NCI-H774 (cell line): ENCODE measurements around the gene TMEM179.
A peak's percentile ranks its signal among the peaks of the same experiment; 100 is the strongest.

Experiments used
- DNase-seq: peaks from one replicate; lab custom pipeline; 2025; lab: John Stamatoyannopoulos, UW

Gene TMEM179

GRCh38 chr14:104598910-104599273 lies 5.7 kb downstream of the TMEM179 start:
- no peak for DNase-seq

- DNase-seq: peak; percentile 48
These were observed 6.3 kb downstream of the TMEM179 start for GRCh38 chr14:104598039-104598909.

DNA sequence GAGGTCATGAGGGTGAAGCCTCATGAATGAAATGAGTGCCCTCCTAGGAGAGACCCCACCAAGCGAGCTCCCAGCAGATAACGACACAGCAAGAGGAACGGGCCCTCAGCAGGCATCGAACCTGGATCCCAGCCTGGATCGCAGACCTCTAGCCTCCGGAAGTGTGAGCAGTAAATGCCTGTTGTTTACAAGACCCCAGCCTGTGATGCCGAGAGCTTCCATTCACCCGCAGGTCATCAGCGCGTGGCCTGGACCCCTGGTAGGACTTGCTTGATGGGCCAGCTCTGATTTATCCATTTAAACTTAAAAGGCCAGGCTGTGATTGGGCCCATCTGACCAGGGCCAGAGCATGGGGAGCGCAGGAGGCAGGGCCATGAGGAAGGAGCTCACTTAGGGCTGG lies 7.0 kb downstream of the TMEM179 start:
- DNase-seq: no peak

GRCh38 chr14:104596927-104597351 lies 7.6 kb downstream of the TMEM179 start:
- no peak for DNase-seq

- DNase-seq: no peak
These were observed 8.1 kb downstream of the TMEM179 start for GRCh38 chr14:104596451-104596918.

DNA sequence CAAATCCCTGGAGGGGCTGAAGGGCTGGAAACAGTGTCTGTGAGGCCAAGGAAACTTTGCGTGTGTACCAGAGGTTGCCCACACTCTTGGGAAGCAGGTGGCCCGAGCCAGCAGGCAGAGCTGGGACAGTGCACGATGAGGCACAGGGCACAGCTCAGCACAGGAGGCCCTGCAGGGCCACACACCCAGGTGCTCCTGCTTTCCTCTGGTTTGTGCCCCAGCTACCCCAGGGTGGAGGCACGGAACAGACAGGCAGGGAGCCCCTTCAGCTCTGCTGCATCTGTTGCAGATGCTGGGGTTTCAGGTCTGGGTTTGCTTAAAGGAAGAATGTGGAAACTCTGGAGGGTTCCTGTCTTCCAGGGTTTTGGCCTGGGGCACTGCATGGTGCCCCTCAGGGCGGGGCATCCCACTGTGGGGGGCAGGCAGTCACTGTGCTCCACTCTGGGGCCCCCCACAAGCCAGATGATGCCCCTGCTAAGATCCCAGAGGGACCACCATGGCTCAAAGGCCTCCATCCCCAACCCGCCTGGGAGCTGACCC lies 8.6 kb downstream of the TMEM179 start:
- no peak for DNase-seq

GRCh38 chr14:104595116-104595675 lies 9.4 kb downstream of the TMEM179 start:
- DNase-seq: no peak

- no peak for DNase-seq
These were observed 10.1 kb downstream of the TMEM179 start for GRCh38 chr14:104594310-104595046.

DNA sequence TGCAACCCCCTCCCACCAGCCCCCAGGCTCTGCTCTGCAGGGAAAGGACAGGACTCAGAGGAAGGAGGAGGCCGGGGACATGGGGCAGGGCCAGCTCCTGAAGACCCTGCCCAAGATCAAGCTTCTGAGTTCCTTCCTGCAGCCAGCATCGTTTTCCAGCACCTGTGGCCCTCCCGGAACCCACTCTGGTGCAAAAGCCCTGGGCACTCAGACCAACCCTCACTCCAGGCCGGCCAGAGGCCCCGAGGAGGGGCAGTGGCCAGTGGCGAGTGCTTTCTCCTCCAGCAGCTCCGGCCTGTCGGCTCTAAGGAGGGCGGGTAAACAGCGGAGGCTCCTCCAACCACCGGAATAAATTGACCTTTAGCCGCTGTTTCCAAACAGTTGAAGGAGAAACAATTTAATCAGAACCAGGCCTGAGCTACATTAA lies 10.8 kb downstream of the TMEM179 start:
- DNase-seq: no peak

DNA sequence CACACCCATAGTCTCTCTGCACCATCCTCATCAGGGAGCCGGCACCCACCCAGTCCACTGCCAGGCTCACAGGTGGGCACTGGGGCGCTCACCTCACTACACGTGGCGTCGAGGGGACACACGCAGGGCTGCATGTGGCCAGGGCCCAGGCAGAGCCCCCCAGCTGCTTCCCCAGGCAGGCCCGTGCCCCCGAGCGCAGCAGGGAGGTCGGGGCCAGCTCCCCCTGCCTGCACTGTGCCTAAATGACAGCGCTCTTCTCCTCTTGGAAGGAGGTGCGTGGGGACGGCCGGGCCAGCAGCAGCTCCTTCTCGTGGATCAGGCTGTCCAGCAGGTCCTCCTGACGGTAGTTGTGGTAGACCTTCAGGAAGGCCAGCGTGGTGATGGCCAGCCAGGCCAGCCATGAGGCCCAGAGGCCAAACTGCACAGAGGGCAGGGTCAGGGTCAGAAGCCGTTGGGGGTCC lies 11.3 kb downstream of the TMEM179 start:
- no peak for DNase-seq

GRCh38 chr14:104592785-104593184 lies 11.8 kb downstream of the TMEM179 start:
- no peak for DNase-seq

GRCh38 chr14:104592292-104592672 lies 12.3 kb downstream of the TMEM179 start:
- no peak for DNase-seq

DNA sequence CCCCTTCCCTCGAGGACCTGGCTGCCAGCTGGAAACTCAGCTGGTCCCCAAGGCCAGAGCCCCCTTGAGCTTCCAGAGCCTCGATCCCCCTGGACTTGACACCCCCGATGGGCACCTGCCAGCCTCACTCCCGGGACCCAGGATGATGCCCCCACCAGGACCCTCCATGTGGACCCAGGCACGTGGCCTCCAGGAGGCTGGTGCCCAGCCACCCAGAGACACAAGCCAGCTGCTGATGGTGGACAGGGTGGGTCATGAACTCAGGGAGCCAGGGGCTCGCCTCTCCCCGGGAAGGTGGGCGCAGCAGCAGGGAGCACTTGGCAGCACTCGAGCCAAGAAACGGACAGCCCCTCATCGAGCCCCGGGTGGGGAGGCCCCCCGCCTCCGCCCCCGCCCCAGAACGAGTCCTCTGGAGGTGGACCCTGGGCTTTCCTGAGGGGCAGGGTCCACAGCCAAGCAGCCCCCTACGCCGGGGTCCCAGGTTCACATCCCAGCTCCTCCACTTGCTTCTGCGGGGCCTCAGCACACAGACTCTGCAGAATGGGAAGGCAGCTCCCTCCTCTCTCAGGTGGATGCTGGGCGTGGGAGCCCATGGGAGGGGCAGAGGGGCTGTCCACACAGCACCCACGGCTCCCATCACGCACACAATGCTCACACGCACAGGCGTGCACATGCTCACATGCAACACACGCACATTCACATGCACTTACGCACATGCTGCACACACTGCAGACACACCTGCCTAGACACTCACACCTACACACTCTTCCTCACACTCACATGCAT lies 12.9 kb downstream of the TMEM179 start:
- DNase-seq: no peak

- DNase-seq: no peak
These were observed 13.5 kb downstream of the TMEM179 start for GRCh38 chr14:104591031-104591430.

DNA sequence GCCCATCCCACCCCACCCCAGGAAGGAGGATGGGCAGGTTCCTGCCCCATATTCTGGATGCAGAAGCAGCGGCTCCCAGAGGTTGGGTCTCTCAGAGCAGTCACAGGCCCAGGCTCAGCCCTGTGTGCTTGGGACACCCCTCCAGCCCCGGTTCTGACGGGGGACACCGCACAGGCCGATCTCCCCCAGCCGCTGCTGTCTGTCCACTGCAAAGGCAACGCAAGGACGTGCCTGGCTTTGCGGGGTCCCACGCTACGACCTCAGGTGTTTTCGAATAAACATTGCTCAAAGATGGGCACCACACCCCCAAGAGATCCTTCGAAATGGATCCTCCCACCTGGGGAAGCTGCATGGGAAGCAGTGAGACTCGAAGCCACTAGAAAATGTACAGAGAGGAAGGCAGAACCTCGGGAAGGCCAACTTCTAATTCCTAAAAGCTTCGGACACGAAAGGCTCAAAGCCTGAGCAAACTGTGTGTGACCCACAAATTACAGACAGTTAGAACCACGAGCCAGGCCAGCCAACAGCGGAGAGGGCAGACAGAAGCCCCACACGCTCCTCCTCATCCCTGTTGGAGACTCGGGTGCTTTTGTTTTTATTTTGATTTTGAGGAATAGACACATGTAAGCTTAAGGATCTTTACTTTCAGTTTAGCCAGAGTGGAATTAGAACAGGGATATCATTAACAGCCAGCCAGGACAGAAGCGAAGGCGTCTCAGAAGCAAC lies 14.2 kb downstream of the TMEM179 start:
- DNase-seq: no peak

DNA sequence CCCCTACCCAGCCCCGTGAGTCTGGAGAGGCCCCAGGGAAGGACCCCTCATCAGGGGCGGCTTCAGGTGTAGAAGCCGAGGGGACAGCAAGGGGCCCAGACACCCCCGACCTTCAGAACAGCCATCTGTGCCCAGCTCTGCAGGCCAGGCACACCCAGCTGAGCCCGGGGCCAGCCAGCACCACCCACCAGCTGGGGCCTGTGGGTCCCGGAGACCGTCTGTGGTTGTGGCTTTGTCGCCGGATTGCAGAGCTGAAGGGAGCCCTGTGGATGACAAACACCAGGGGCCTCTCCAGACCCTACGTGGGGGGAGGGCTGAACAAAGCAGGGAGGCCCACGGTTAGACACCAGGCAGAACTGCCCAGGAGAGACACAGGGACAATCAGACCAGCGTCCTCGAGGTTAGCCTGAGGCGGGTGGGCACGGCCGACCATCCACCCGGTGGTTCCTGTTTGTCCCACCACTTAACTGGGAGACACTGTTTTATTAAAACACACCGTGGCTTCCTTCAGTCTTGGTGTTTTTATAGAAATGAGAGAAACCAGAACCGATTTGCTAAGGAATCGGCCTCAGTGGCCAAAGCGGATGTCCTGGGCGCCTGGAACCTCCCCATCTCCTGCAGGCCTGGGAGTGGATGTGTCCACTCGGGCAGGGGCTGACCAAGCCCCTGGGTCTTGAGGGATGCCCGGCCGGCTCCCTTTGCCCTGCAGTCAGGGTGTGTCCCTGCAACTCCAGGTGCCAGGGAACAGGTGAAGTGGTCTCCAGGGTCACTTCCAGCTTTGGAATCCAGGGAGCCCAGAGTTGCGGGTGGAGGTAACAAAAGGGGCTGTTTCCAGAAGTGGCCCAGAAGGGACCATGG lies 15.0 kb downstream of the TMEM179 start:
- DNase-seq: no peak

DNA sequence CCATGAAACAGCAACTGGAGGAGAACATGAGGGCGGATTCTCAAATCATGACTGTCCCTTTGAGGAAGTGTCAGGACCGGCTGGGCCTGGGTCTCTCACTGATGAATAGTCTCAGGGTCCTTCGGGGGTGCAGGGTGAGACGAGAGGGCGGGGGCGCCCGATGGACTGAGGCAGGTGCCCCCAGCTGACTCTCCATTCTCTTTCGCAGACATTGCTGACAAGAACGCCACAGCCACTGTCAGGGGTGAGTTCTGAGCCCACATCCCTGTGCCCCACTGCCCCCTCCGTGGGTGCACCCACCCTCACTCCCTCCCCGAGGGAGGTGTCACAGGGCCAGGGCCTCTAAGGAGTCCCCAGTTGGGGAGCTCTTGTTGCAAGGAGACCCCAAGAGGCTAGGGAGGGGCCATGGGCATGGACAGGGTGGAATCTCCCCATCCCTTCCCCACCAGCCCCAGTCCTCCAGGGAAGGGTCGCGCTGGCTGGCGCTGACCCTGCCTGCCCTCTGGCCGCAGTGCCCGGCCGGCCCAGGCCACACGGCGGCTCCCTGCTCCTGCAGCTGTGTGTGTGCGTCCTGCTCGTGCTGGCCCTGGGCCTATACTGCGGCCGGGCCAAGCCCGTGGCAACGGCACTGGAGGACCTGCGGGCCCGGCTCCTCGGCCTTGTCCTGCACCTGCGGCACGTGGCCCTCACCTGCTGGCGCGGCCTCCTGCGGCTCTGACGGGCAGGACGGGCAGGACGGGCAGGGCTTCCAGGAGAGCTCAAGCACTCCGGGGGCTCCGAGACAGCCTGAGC lies 16.3 kb downstream of the TMEM179 start:
- peak; percentile 21 for DNase-seq

DNA sequence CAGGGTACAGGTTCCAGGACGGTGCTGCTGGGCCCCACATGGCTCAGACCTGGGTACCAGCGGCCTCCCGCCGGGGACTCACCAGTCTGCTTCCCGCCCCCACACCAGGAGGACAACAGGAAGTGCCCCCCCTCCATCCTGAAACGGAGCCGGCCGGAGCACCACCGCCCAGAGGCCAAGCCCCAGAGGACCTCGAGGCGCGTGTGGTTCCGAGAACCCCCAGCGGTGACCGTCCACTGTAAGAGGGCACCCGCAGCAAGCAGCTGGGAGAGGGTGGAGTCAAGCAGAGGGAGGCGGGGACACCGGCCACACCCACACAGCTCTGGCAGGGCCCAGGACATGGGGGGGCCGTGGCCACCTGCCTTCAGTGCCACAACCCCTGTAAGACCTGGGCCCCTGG lies 16.9 kb downstream of the TMEM179 start:
- DNase-seq: no peak
